HG03558 (cell line): ENCODE data around the gene GATAD2B.

Experiments
- ATAC-seq: cut with Tn5 transposase; IDR thresholded peaks from one replicate; pipeline ENCODE4 v1.9.1; 2021; ENCODE audit warnings: moderate number of reproducible peaks; ENCODE audit not compliant: unreplicated experiment; ENCODE audit errors: extremely low read depth

GATAD2B gene

GRCh38 chr1:153953859-153954365, 31.1 kb upstream of the GATAD2B start:
- ATAC-seq: no peak

GRCh38 chr1:153951801-153952200, 29.0 kb upstream of the GATAD2B start:
- ATAC-seq: no peak

DNA sequence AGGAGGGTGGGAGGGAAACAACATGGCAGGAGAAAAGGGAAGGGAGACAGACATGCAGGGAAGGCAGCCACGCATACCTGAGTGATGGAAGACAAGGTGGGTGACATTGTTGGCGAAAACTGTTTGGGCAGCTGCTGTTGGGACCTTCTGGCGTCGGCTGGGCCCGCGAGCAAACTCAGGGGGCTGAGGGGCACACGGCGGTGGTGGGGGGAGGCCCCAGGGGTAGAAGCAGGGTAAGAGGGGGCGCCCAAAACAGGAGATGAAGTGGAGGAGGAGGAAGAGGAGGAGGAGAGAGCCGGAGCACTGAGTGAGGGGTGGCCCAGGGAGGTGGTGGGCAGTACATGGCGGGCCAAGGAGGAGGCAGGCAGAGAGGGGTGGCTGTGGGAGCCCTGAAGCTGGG, 28.4 kb upstream of the GATAD2B start:
- ATAC-seq: no peak

GRCh38 chr1:153946622-153947241, 24.0 kb upstream of the GATAD2B start, which contains the start of gene DENND4B:
TSS of gene DENND4B (minus strand) at chr1:153946718. CDS start at chr1:153944374, 2,344 bp downstream.
- peak; percentile 35 for ATAC-seq

DNA sequence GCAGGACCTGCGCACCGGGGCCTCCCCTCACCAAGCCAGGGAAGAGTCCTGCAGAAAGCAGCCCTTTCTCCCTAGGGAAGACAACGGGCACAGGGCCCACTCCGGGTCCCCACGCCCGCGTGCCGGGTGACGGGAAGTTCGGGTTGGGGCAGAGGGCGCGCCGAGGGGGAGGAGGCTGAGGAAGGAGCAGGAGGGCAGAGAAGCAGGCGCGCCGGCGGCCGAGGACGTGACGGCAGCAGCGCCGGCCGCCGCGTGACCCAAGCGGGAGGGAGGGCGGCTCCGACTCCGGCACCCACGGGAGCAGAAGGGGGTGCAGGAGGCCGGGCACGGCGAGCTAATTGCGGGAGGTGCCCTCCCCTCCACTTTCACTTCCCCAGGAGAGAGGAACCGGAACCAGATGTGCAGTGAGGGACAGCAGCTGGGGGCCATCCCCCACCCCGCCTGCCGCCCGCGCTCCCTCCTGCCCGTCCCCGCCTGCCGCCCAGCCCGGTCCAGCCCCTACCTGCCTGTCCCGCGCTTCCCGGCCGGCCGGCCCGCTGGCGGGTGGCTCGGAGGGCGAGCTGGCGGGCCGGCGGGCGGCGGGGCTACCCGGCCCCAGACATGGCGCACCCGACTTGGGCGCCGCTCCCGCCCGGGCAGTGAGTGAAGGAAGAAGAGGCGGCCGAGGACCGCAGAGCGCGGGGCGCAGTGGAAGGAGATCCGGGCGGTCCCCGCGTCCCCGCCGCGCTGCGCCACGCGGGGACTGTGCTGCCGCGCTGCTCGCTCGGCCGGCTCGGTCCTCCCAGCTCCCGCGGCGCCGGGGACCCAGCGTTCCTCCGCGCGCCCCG, 23.2 kb upstream of the GATAD2B start:
- ATAC-seq: peak; percentile 47

DNA sequence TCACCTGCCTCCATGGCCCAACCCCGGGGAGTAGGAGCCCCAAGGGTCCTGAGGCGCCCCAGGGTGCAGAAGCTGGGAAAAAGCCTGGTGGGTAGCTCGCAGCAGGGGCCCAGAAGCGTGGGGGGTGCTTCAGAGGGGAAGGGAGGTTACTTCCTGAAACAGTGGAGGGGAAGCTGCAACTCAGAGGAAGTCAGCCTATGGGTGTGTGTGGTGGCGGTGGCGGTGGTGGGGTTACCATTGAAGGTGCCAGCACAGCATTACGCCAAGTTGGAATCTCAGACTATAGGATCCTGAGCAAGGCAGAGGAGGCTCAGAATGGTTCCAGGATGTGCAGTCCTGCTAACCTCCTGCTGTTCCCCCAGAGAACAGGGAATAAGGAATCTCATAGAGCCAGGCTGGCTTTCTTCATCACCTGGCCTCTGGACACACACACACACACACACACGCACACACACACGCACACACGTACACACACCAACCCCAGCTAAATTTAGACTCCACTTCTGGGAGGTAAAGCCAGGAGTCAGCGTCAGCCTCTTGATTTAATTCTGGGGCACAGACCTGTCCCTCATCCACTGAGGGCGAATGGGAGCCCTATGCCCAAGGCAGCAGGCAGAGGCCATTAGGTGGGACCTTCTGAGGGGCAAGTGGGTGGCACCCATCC, 22.5 kb upstream of the GATAD2B start:
- no peak for ATAC-seq

DNA sequence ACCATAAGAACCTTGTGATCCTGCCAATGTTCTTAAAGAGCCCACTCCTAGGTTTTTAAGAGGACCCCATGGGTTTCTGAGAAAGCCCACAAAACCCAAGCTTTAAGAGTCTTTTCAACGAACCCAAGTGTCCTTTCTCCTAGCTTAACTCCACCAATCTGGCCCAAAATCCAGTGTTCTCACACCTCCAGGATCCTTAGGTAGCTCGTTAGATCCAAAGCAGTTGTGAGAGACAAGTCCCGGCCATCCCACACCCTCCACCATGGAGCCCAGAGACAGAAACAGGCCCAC, 22.0 kb upstream of the GATAD2B start:
- ATAC-seq: no peak

DNA sequence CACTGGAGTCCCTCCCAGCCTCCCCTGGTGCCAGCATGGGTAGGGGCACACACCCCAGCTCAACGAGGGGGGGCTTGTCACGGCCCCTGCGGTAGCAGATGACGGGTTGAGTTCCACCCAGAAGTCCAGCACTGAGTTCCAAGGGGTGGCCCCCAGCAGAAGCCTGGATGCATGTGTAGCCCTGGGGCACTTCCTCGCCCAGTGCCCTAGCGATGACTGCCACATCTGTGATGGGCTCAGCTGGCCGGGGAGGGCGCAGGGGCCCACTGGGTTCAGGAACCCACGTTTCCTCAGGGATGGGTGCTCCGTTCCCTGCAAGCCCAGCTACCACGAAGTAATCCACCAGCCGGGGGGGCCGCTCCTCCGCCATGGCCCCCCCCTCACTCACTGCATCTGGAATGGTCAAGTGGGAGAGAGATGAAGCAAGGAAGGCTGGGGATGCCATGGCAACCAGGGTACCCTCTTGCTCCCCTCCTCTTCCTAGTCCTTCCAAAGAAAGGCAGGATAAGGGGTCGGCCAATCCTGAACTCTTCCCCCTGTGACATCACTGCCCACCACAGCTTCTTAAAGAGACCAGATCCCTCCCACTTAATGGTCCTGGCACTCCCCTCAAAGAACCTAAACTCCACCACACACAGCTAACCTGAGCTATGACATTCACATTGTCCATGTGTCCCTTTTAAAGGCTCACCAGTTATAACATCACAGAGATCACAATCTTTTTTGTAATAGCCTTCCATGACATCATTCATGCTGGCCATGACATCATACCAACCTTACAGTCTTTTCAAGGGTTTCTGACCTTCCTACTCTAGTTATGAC, 21.4 kb upstream of the GATAD2B start:
- ATAC-seq: no peak

GRCh38 chr1:153942766-153943549, 20.2 kb upstream of the GATAD2B start:
- ATAC-seq: no peak

DNA sequence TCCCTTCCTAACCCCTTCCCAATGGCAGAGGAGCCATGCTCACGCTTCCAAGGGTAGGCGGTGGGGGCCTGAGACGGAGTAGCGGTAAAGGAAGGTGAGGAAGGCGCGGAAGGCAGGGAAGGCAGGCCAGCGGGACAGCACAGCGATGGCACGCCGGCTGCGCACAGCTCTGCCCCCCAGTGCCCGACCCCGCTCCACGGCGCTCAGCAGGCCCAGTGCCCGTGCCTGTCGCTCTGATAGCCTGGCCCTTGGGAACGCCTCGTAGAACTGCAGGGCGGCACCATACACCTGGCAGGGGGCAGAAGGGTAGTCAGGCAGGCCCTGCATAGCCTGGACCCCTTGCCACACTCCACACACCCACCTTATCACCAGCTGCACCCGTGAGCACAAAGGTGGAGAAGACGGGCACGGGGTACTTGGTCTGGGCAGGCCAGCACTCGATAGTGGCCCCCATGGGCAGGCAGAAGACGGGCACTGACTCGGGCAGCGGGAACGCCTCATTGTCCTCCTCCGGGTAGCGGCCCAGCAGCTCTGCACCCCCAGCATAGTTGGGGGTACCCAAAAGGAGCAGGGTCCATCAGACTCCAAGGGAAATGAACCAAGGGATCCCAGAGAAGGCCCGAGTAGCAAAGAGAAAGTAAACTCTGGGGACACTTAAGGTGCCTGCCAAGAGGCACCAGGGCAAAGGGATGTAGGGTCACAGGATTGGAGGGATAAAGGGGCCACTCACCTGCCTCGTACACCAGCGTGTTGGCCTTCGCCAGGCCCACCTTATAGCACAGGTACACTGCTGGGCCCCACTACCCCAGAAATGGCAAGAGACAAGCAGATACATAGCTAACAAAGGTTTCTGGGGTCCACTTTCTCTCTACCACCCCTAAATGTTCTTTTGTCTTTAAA, 19.3 kb upstream of the GATAD2B start:
- no peak for ATAC-seq

DNA sequence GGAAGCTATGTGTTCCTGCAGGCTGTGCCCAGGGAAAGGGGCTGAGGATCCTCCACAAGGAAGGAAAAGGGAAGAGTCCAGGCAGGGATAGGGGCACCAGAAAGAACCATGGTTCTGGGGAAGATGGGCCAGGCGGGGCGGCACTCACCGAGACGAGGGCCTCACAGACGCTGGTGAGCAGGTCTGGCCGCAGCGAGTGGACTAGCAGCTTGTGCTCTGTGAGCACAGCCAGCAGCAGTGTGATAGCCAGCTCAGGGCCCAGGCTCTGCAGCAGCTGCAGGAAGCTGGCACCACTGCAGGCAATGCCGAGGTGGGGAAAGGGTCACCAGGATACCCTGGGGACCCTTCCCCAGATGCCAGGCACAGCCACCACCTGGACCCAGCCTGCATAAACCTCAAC, 18.0 kb upstream of the GATAD2B start:
- no peak for ATAC-seq

- no peak for ATAC-seq
Observed at GRCh38 chr1:153939476-153939875, 16.7 kb upstream of the GATAD2B start.

GRCh38 chr1:153938996-153939395, 16.2 kb upstream of the GATAD2B start:
- no peak for ATAC-seq

- no peak for ATAC-seq
Observed at GRCh38 chr1:153937331-153937730, 14.6 kb upstream of the GATAD2B start.

DNA sequence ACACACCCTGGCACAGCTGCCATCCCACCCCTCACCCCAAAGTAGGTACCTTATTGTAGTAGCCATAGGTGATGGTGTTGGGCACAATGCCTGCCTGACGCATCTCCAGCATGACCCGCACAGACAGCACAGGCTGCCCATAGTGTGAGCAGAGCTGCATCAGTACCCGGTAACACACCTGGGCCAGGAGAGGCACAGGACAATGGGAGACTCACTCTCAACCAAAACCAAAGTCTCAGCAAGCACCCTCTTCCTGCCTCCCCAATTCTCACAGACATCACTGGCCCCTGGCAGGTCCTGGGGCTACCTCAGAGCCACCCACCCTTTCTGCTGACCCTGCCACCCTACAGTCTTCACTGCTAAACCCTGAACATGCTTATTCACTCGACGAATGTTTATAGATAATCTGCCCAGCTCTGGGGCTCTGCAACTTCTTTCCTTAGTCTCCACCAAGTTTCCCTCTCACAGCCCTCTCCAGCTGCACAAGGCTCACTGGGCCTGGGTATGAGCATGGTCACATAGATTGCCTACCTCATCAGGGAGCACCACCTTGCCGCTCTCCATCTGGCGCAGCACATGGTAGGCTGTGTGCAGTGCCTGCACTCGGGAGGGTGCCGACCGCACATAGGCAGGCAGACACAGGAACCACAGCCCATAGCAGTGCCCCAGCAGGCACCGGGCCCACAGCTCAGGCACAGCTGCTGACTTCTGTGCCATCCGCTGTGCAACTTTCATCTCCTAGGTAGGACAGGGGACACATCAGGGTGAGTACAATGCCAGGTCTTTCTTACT, 13.4 kb upstream of the GATAD2B start:
- no peak for ATAC-seq

DNA sequence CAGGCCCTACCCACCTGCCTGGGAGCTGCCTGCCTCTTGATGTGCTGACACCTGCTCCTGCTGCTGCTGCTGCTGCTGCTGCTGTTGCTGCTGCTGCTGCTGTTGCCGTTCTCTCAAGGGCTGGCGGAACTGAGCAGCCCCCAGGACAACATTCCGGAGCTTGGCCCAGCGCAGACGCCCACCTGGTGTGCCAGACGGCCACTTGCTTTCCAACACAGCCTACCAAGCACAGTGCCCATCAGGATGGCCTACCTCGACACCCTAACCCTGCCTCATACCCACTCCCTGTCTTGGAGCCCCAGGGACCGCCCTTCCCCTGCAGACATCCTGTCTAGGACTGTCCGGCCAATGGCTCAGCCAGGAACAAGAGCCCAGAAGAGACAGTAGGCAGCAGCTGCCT, 12.0 kb upstream of the GATAD2B start:
- no peak for ATAC-seq

- ATAC-seq: no peak
Observed at GRCh38 chr1:153933955-153934354, 11.2 kb upstream of the GATAD2B start.

- ATAC-seq: no peak
Observed at GRCh38 chr1:153933430-153933829, 10.7 kb upstream of the GATAD2B start.
